K562 (cell line): ENCODE measurements around the gene NEDD4. TPM values are rescaled to one million over a fixed set of nuclear protein-coding genes. Genes with fewer than 3 reads are reported as not detected.

Experiments used
- ATAC-seq: fragments of 200-7000 bp; cut with Tn5 transposase; 3 replicates; pipeline ENCODE4 v1.9.1; 2020; ENCODE audit warnings: moderate library complexity
- BruUV-seq: library from RNA; stranded (reverse); fragments of 400-500 nt; replicated peaks from 2 replicates; lab custom pipeline; 2021; lab: Mats Ljungman, UMichigan
- CTCF ChIA-PET: fragments of 300-600 bp; formaldehyde crosslinking; extraction: SDS; loops from one replicate; lab custom pipeline; 2021; ENCODE audit warnings: low intra/inter-chr PET ratio; lab: Yijun Ruan, JAX
- POLR2A ChIA-PET: fragments of 300-600, 350-650 bp; sonication (Branson Sonifier 250); formaldehyde crosslinking; extraction: SDS; loops from one replicate; lab custom pipeline; 2021; ENCODE audit warnings: antibody characterized with exemption, inconsistent platforms; lab: Yijun Ruan, JAX
- DNase-seq, 4 experiments: peaks; one replicate each; pipeline versions ENCODE4 v3.0.0 to v3.0.0-alpha.2; 2011 to 2018; ENCODE audit warnings: low spot score in 3 of 4, mixed read lengths in 3 of 4; ENCODE audit errors: extremely low read depth in 1 of 4
- FAIRE-seq: peaks from 2 replicates; lab custom pipeline; 2011; peaks lifted over from hg19 to GRCh38; lab: Jason Lieb, UNC
- H2AFZ ChIP-seq: 2 replicates; pipeline ENCODE4 v1.6.0; 2011; ENCODE audit warnings: low read depth, low read length, control low read depth, inconsistent platforms
- H3K27ac ChIP-seq: fragments of 200-600 bp; 3 replicates; pipeline ENCODE4 v1.8.0; 2011; ENCODE audit warnings: low read depth, mild to moderate bottlenecking, control low read depth, inconsistent platforms, low read length, moderate library complexity, mixed read lengths; ENCODE audit errors: extremely low read depth
- H3K27me3 ChIP-seq, 2 experiments: fragments of 300-600 bp in 1 of 2; 2 replicates in 1 of 2; 3 replicates in 1 of 2; pipeline versions ENCODE4 v1.6.0 to v1.8.0; 2011; ENCODE audit warnings: inconsistent platforms in 2 of 2, low read length in 2 of 2, mild to moderate bottlenecking in 1 of 2, mixed read lengths in 1 of 2, moderate library complexity in 1 of 2; ENCODE audit not compliant: control insufficient read depth in 2 of 2, insufficient read depth in 2 of 2
- H3K36me3 ChIP-seq: fragments of 300-600 bp; 3 replicates; pipeline ENCODE4 v1.8.0; 2011; ENCODE audit warnings: mild to moderate bottlenecking, low read length, inconsistent platforms; ENCODE audit not compliant: control insufficient read depth, insufficient read depth
- H3K4me1 ChIP-seq, 2 experiments: fragments of 200-600 bp in 1 of 2; replicated peaks in 1 of 2; 2 replicates in 1 of 2; 3 replicates in 1 of 2; pipeline versions ENCODE4 v1.5.1 to v1.8.0; 2011; ENCODE audit warnings: inconsistent platforms in 2 of 2, low read length in 2 of 2, mild to moderate bottlenecking in 1 of 2, mixed read lengths in 1 of 2, moderate library complexity in 1 of 2; ENCODE audit not compliant: control insufficient read depth in 2 of 2, insufficient read depth in 2 of 2
- H3K4me2 ChIP-seq: 2 replicates; pipeline ENCODE4 v1.6.1; 2011; ENCODE audit warnings: low read length, control low read depth, inconsistent platforms, mixed read lengths; ENCODE audit not compliant: insufficient read depth
- H3K4me3 ChIP-seq: fragments of 200-600 bp; sonication (generic), shearing (Covaris generic); 2 replicates; pipeline ENCODE4 v1.5.1; 2016; ENCODE audit warnings: control low read depth, inconsistent platforms
- H3K79me2 ChIP-seq: fragments of 200-600 bp; 3 replicates; pipeline ENCODE4 v1.8.0; 2011; ENCODE audit warnings: low read length, inconsistent platforms; ENCODE audit not compliant: control insufficient read depth, insufficient read depth
- H3K9ac ChIP-seq, 2 experiments: 2 replicates each; pipeline versions ENCODE4 v1.6.0 to v1.6.1; 2011; ENCODE audit warnings: low read depth in 2 of 2, low read length in 2 of 2, control low read depth in 1 of 2, inconsistent platforms in 1 of 2, mild to moderate bottlenecking in 1 of 2, mixed read lengths in 1 of 2; ENCODE audit not compliant: insufficient read depth in 1 of 2
- H3K9me1 ChIP-seq: one replicate; pipeline ENCODE4 v1.6.0; 2011; ENCODE audit warnings: inconsistent platforms, mild to moderate bottlenecking, low read length, moderate library complexity; ENCODE audit not compliant: control insufficient read depth, insufficient read depth
- H3K9me3 ChIP-seq: replicated peaks from 2 replicates; pipeline ENCODE4 v1.5.1; 2011; ENCODE audit warnings: low read depth, low read length, inconsistent platforms; ENCODE audit not compliant: control insufficient read depth, insufficient read depth
- H4K20me1 ChIP-seq: replicated peaks from 2 replicates; pipeline ENCODE4 v1.6.1; 2011; ENCODE audit warnings: low read length, inconsistent platforms, mixed read lengths; ENCODE audit not compliant: control insufficient read depth, insufficient read depth
- BDP1 ChIP-seq: IDR thresholded peaks from 3 replicates; pipeline ENCODE4 v1.6.1; 2011; ENCODE audit not compliant: insufficient read length, insufficient read depth
- BMI1 ChIP-seq: fragments of 150-350 bp; IDR thresholded peaks from 2 replicates; pipeline ENCODE4 v1.6.1; 2014; ENCODE audit warnings: low read length
- BRF1 ChIP-seq: IDR thresholded peaks from 3 replicates; pipeline ENCODE4 v1.6.1; 2011; ENCODE audit warnings: borderline replicate concordance, mild to moderate bottlenecking; ENCODE audit not compliant: insufficient read length; ENCODE audit errors: extremely low read depth
- BRF2 ChIP-seq: IDR thresholded peaks from 3 replicates; pipeline ENCODE4 v1.6.1; 2011; ENCODE audit warnings: borderline replicate concordance, mild to moderate bottlenecking; ENCODE audit not compliant: insufficient read length, insufficient read depth
- ESRRA ChIP-seq: fragments of 450-650 bp; IDR thresholded peaks from 2 replicates; pipeline ENCODE4 v1.6.1; 2014; ENCODE audit warnings: low read depth, mild to moderate bottlenecking, moderate library complexity, borderline replicate concordance
- EWSR1 ChIP-seq: fragments of 450-650 bp; IDR thresholded peaks from 2 replicates; pipeline ENCODE4 v1.6.1; 2018; ENCODE audit warnings: borderline replicate concordance, mild to moderate bottlenecking, low read depth, moderate library complexity; ENCODE audit not compliant: partially characterized antibody
- GABPA ChIP-seq: fragments of 200-800 bp; sonication (Bioruptor generic); conservative IDR thresholded peaks from 2 replicates; pipeline ENCODE4 v1.6.1; 2016; ENCODE audit warnings: low read depth, missing genetic modification characterization, missing compliant biosample characterization
- JUN ChIP-seq, 2 experiments: sonication (generic) in 1 of 2; formaldehyde crosslinking in 1 of 2; IDR thresholded peaks; 2 replicates each; pipeline versions ENCODE4 v1.6.1 to v1.8.0; 2012 to 2022; ENCODE audit warnings: borderline replicate concordance in 2 of 2, mild to moderate bottlenecking in 2 of 2, improper control_type of control experiment in 1 of 2, low read depth in 1 of 2, low read length in 1 of 2, missing genetic modification reagents in 1 of 2
- LCOR ChIP-seq: sonication (generic); formaldehyde crosslinking; IDR thresholded peaks from 2 replicates; pipeline ENCODE4 v1.8.0; 2022; ENCODE audit warnings: mild to moderate bottlenecking, missing genetic modification reagents
- MCM2 ChIP-seq: fragments of 450-650 bp; IDR thresholded peaks from 2 replicates; pipeline ENCODE4 v1.6.1; 2017; ENCODE audit warnings: low read depth, mild to moderate bottlenecking
- MCM5 ChIP-seq: fragments of 450-650 bp; IDR thresholded peaks from 2 replicates; pipeline ENCODE4 v1.6.1; 2016; ENCODE audit warnings: low read depth
- NFIC ChIP-seq: fragments of 450-650 bp; IDR thresholded peaks from 2 replicates; pipeline ENCODE4 v1.6.1; 2017; ENCODE audit warnings: mild to moderate bottlenecking, inconsistent platforms
- NFXL1 ChIP-seq: fragments of 450-650 bp; formaldehyde crosslinking; IDR thresholded peaks from 2 replicates; pipeline ENCODE4 v1.4.0; 2021; ENCODE audit warnings: mild to moderate bottlenecking
- NR4A1 ChIP-seq, 2 experiments: fragments of 250-450 bp in 1 of 2; fragments of 450-650 bp in 1 of 2; sonication (Bioruptor Pico) in 1 of 2; IDR thresholded peaks; 2 replicates each; pipeline versions ENCODE4 v1.4.0 to v1.6.1; 2016 to 2020; ENCODE audit warnings: mild to moderate bottlenecking in 2 of 2, missing compliant biosample characterization in 1 of 2, missing genetic modification characterization in 1 of 2, moderate library complexity in 1 of 2
- NRF1 ChIP-seq, 2 experiments: fragments of 450-650 bp; IDR thresholded peaks in 1 of 2; conservative IDR thresholded peaks in 1 of 2; 2 replicates each; pipeline ENCODE4 v1.6.1; 2014; ENCODE audit warnings: mild to moderate bottlenecking in 2 of 2
- RCOR1 ChIP-seq, 2 experiments: IDR thresholded peaks; 2 replicates each; pipeline ENCODE4 v1.6.1; 2012; ENCODE audit warnings: low read depth in 2 of 2, low read length in 2 of 2, borderline replicate concordance in 1 of 2, improper control_type of control experiment in 1 of 2
- SAFB ChIP-seq: fragments of 200-400 bp; formaldehyde crosslinking; IDR thresholded peaks from 2 replicates; pipeline ENCODE4 v1.6.1; 2017; ENCODE audit warnings: low read depth, low read length, borderline replicate concordance
- SMARCE1 ChIP-seq: fragments of 450-650 bp; IDR thresholded peaks from 2 replicates; pipeline ENCODE4 v1.7.1; 2016; ENCODE audit warnings: mild to moderate bottlenecking
- ZBTB7A ChIP-seq: IDR thresholded peaks from 2 replicates; pipeline ENCODE4 v1.6.1; 2011; ENCODE audit warnings: low read depth, mild to moderate bottlenecking, low read length, moderate library complexity, borderline replicate concordance; ENCODE audit not compliant: control insufficient read depth
- ZC3H11A ChIP-seq: IDR thresholded peaks from 2 replicates; pipeline ENCODE4 v1.6.1; 2012; ENCODE audit warnings: low read depth, low read length, improper control_type of control experiment
- ZNF699 ChIP-seq: fragments of 250-450 bp; sonication (Bioruptor Pico); IDR thresholded peaks from 2 replicates; pipeline ENCODE4 v1.8.0; 2021; ENCODE audit warnings: mild to moderate bottlenecking, moderate library complexity; ENCODE audit not compliant: insufficient replicate concordance
- WGBS: fragments of 100-300 bp; shearing (Covaris generic); methylation state at CpG from one replicate; pipeline ENCODE4 v1.1.6; 2016; ENCODE audit warnings: low coverage, mixed read lengths; ENCODE audit not compliant: insufficient coverage; ENCODE audit errors: missing lambda C conversion rate; 5-methylcytosine and 5-hydroxymethylcytosine counted together
- in situ Hi-C: fragments of 300-500 bp; cut with MboI; formaldehyde crosslinking; loops from 4 replicates; pipeline ENCODE4 v1.15.0; 2018; ENCODE audit warnings: inconsistent platforms, mixed read lengths
- intact Hi-C: fragments of 100-400 bp; cut with micrococcal nuclease; formaldehyde crosslinking; loops from 2 replicates; pipeline ENCODE4 v1.14.2; 2022
- polyA plus RNA-seq, 8 experiments: library from polyadenylated mRNA; depleted of rRNA in 4 of 8; stranded (reverse) in 5 of 8; unstranded in 3 of 8; fragments of >200 nt; fragmentation: Nextera tagmentation in 2 of 8; fragmentation: Illumina TruSeq in 1 of 8; extraction: Ambion mirVana in 2 of 8; extraction: Trizol in 1 of 8; gene quantifications; 2 replicates each; pipeline versions ENCODE4 v1.2.1 to v1.2.3, GENCODE V29; 2011 to 2014; ENCODE audit warnings: inconsistent platforms in 1 of 8, missing spikeins in 1 of 8
- total RNA-seq, 7 experiments: library from RNA; depleted of rRNA in 6 of 7; stranded (reverse); fragments of >200 nt in 6 of 7; fragmentation: Illumina TruSeq in 2 of 7; extraction: Trizol in 2 of 7; gene quantifications; 2 replicates each; pipeline versions ENCODE4 v1.2.1 to v1.2.3, GENCODE V29; 2011 to 2021; ENCODE audit warnings: low replicate concordance in 1 of 7

Gene NEDD4
- total and polyA plus RNA-seq, 9 of the 15 experiments (the other 6 are each of a cell fraction or from before 2014, with no cell fraction given), result 7.2 to 23.7 (median 17.3) TPM

- FAIRE-seq, result peak; percentile 82
- DNase-seq, result peak in 2 of 4 experiments; percentile 36 to 47
- ChIA-PET POLR2A (interaction anchor here (0.7 to 2.3 kb wide), 7 partner anchors 10 to 251 kb away, joined by 3 to 5 read pairs (median 4); no protein-coding TSS in a partner anchor), CTCF (interaction anchor here (0.5 kb wide), 1 partner anchor 58 kb away, joined by 4 read pairs; no protein-coding TSS in a partner anchor)
- Histone ChIP-seq H3K27ac (peak overlapping the region; percentile 85), H3K9me3 (no peaks in the 10 kb centered on the region), H3K4me2 (peak overlapping the region; percentile 89), H2AFZ (peak overlapping the region; percentile 99), H3K4me1 (peaks cover 3 to 18% of the 10 kb centered on the region in 2 experiments; a peak in 4 of 5 replicates), H3K36me3 (peaks cover 4% of the 10 kb centered on the region; the same call in 1 of the 3 replicates), H4K20me1 (no peaks in the 10 kb centered on the region; the same call in 1 of the 2 replicates), H3K9me1 (no peaks in the 10 kb centered on the region), H3K79me2 (peaks cover 35% of the 10 kb centered on the region), H3K27me3 (no peaks in the 10 kb centered on the region), H3K4me3 (peak overlapping the region; percentile 85), H3K9ac (peak overlapping the region; percentile 87 to 96)
- in situ Hi-C loops, result no loop called here
- intact Hi-C loops, result loop anchor here (2.0 to 5.0 kb wide), 2 partner anchors 59 to 248 kb away; partner anchors contain the start of gene RFX7
- ATAC-seq, result peak; percentile 20
- under 1% methylated on average over 17 of the region's 41 CpGs for WGBS
- BruUV-seq, result no TSS peak
- no peak for TF ChIP-seq NR4A1 (CRISPR knock-in tag; IDR thresholded peaks at IDR 0.05)
- no peak for TF ChIP-seq NR4A1 (tag; IDR thresholded peaks at IDR 0.05)
- TF ChIP-seq BDP1, result no peak
- no peak for TF ChIP-seq BRF1
- TF ChIP-seq NRF1 (conservative IDR thresholded peaks at IDR 0.05 in 1 of 2, IDR thresholded peaks at IDR 0.05 in 1 of 2), result no peak
- no peak for TF ChIP-seq EWSR1
- no peak for TF ChIP-seq NFIC
- no peak for TF ChIP-seq ZC3H11A
- no peak for TF ChIP-seq LCOR (CRISPR knock-in tag)
- TF ChIP-seq SMARCE1, result no peak
- no peak for TF ChIP-seq BMI1
- TF ChIP-seq RCOR1 (IDR thresholded peaks at IDR 0.05; ENCODE audit: borderline replicate concordance in 1 of 2, low read depth in 2 of 2, low read length in 2 of 2), result no peak
- no peak for TF ChIP-seq JUN (IDR thresholded peaks at IDR 0.05; ENCODE audit: borderline replicate concordance, low read depth, low read length)
- TF ChIP-seq JUN (CRISPR knock-in tag; IDR thresholded peaks at IDR 0.05; ENCODE audit: borderline replicate concordance), result no peak
- peak; percentile 86 for TF ChIP-seq SAFB
- TF ChIP-seq NFXL1 (CRISPR knock-in tag), result no peak
- 0 out of 2 replicates have a peak, but pooled peaks have one; percentile 19 for TF ChIP-seq ZBTB7A
- no peak for TF ChIP-seq MCM5
- TF ChIP-seq MCM2, result no peak
- no peak for TF ChIP-seq GABPA (tag)
- no peak for TF ChIP-seq ZNF699
- no peak for TF ChIP-seq ESRRA
- no peak for TF ChIP-seq BRF2
Observed at GRCh38 chr15:55993804-55994560, 570 bp upstream of the NEDD4 start.
